Choroid plexus epithelial cell (primary cell): ENCODE results near the gene ATP13A2.
"Not testable (repeated sequence)": the region's sequence is repeated elsewhere in the genome, so short reads cannot be mapped to it uniquely, and the experiment has no call there.

ENCODE experiments used
- DNase-seq: peaks from one replicate; pipeline ENCODE4 v3.0.0-alpha.2; 2010; ENCODE audit warnings: low read depth
- H3K4me3 ChIP-seq: 2 replicates; pipeline ENCODE4 v1.5.1; 2011; ENCODE audit warnings: low read depth, mild to moderate bottlenecking, control low read depth, low read length, moderate library complexity
- CTCF ChIP-seq: conservative IDR thresholded peaks from 2 replicates; pipeline ENCODE4 v1.5.1; 2011; ENCODE audit warnings: low read depth, mild to moderate bottlenecking, control low read depth, inconsistent platforms, low read length, moderate library complexity

ATP13A2 gene

GRCh38 chr1:16969057-16969611 is 42.6 kb downstream of the ATP13A2 start:
- DNase-seq, result no peak
- TF ChIP-seq CTCF, result no peak
- no peak overlapping the region for H3K4me3 ChIP-seq

- H3K4me3 ChIP-seq, result no peak overlapping the region
- DNase-seq, result no peak
- TF ChIP-seq CTCF, result no peak
These were observed 43.4 kb downstream of the ATP13A2 start for GRCh38 chr1:16968372-16968771.

- no peak for DNase-seq
- no peak overlapping the region for H3K4me3 ChIP-seq
- no peak for TF ChIP-seq CTCF
These were observed 43.8 kb downstream of the ATP13A2 start for GRCh38 chr1:16967962-16968361.

- H3K4me3 ChIP-seq, result no peak overlapping the region
- TF ChIP-seq CTCF, result no peak
- DNase-seq, result peak; percentile 77
These were observed 44.6 kb downstream of the ATP13A2 start for GRCh38 chr1:16967095-16967575.

- DNase-seq, result no peak
- TF ChIP-seq CTCF, result no peak
- H3K4me3 ChIP-seq, result no peak overlapping the region
These were observed 45.4 kb downstream of the ATP13A2 start for GRCh38 chr1:16966282-16966681.

- H3K4me3 ChIP-seq, result no peak overlapping the region
- DNase-seq, result no peak
- TF ChIP-seq CTCF, result no peak
These were observed 46.2 kb downstream of the ATP13A2 start for GRCh38 chr1:16965486-16966067.

- not testable (repeated sequence) for H3K4me3 ChIP-seq, DNase-seq
These were observed 47.6 kb downstream of the ATP13A2 start for GRCh38 chr1:16964169-16964568.
